Measurements from ENCODE around the gene UGGT1. TPM values are rescaled to one million over a fixed set of nuclear protein-coding genes. Genes with fewer than 3 reads are reported as not detected.

The UGGT1 gene
- total RNA-seq, 1 donor from 2014 or later: 49.6 TPM

- H3K4me3 ChIP-seq: no peak overlapping the region
- TF ChIP-seq CTCF (IDR thresholded peaks at IDR 0.05): no peak
- H3K4me1 ChIP-seq: peaks cover 24% of the 10 kb centered on the region
- DNase-seq (no peak), ATAC-seq (no peak)
- H3K9me3 ChIP-seq: no peaks in the 10 kb centered on the region
- H3K27me3 ChIP-seq (ENCODE audit: low read depth): no peaks in the 10 kb centered on the region
- peaks cover 4% of the 10 kb centered on the region for H3K36me3 ChIP-seq
- H3K27ac ChIP-seq: no peak overlapping the region
- intact Hi-C loops (cut with DNase I): no loop called here
Measured at GRCh38 chr2:128092656-128093055, 1.7 kb downstream of the UGGT1 start.

- H3K9me3 ChIP-seq: no peaks in the 10 kb centered on the region
- no peak for ATAC-seq
- TF ChIP-seq CTCF (IDR thresholded peaks at IDR 0.05): no peak
- H3K4me1 ChIP-seq: peaks cover 24% of the 10 kb centered on the region
- peaks cover 15% of the 10 kb centered on the region for H3K36me3 ChIP-seq
- intact Hi-C loops (cut with DNase I): no loop called here
- H3K4me3 ChIP-seq: no peak overlapping the region
- no peak for DNase-seq
- no peak overlapping the region for H3K27ac ChIP-seq
- H3K27me3 ChIP-seq (ENCODE audit: low read depth): no peaks in the 10 kb centered on the region
Measured at GRCh38 chr2:128093762-128094161, 2.8 kb downstream of the UGGT1 start.

GRCh38 chr2:128095201-128095600 lies 4.2 kb downstream of the UGGT1 start:
- ATAC-seq (no peak), DNase-seq (no peak)
- Histone ChIP-seq H3K27me3 (ENCODE audit: low read depth) (no peaks in the 10 kb centered on the region), H3K9me3 (no peaks in the 10 kb centered on the region), H3K4me3 (no peak overlapping the region), H3K36me3 (peaks cover 30% of the 10 kb centered on the region), H3K27ac (no peak overlapping the region), H3K4me1 (peaks cover 24% of the 10 kb centered on the region)
- intact Hi-C loops (cut with DNase I): no loop called here
- TF ChIP-seq CTCF (IDR thresholded peaks at IDR 0.05): no peak

GRCh38 chr2:128103407-128103806 lies 12.4 kb downstream of the UGGT1 start:
- DNase-seq (no peak), ATAC-seq (no peak)
- H3K4me1 ChIP-seq: no peaks in the 10 kb centered on the region
- intact Hi-C loops (cut with DNase I): no loop called here
- H3K27me3 ChIP-seq (ENCODE audit: low read depth): no peaks in the 10 kb centered on the region
- no peak overlapping the region for H3K27ac ChIP-seq
- no peak for TF ChIP-seq CTCF (IDR thresholded peaks at IDR 0.05)
- H3K4me3 ChIP-seq: no peak overlapping the region
- H3K36me3 ChIP-seq: peaks cover 71% of the 10 kb centered on the region
- H3K9me3 ChIP-seq: no peaks in the 10 kb centered on the region

- Histone ChIP-seq H3K36me3 (peaks cover 71% of the 10 kb centered on the region), H3K9me3 (no peaks in the 10 kb centered on the region), H3K4me1 (no peaks in the 10 kb centered on the region), H3K27me3 (ENCODE audit: low read depth) (no peaks in the 10 kb centered on the region), H3K4me3 (no peak overlapping the region), H3K27ac (no peak overlapping the region)
- intact Hi-C loops (cut with DNase I): no loop called here
- no peak for TF ChIP-seq CTCF (IDR thresholded peaks at IDR 0.05)
- DNase-seq: no peak
- no peak for ATAC-seq
Measured at GRCh38 chr2:128105072-128105471, 14.1 kb downstream of the UGGT1 start.

GRCh38 chr2:128108166-128108565 lies 17.2 kb downstream of the UGGT1 start:
- Histone ChIP-seq H3K9me3 (no peaks in the 10 kb centered on the region), H3K4me3 (no peak overlapping the region), H3K27me3 (ENCODE audit: low read depth) (no peaks in the 10 kb centered on the region), H3K36me3 (peaks cover 79% of the 10 kb centered on the region), H3K27ac (no peak overlapping the region), H3K4me1 (no peaks in the 10 kb centered on the region)
- ATAC-seq (no peak), DNase-seq (no peak)
- intact Hi-C loops (cut with DNase I): no loop called here
- no peak for TF ChIP-seq CTCF (IDR thresholded peaks at IDR 0.05)
